H1 (cell line): ENCODE measurements around the gene PLSCR3. TPM values are rescaled to one million over a fixed set of nuclear protein-coding genes. Genes with fewer than 3 reads are reported as not detected.
A peak's percentile ranks its signal among the peaks of the same experiment; 100 is the strongest.

Experiments used
- ASH2L ChIP-seq: fragments of 200-600, 300-600 bp; sonication (generic); IDR thresholded peaks from one replicate; pipeline ENCODE4 v1.7.1; 2017; ENCODE audit warnings: low read length
- CBX5 ChIP-seq: fragments of 300-800, 300-1000 bp; sonication (generic); IDR thresholded peaks from 2 replicates; pipeline ENCODE4 v1.7.1; 2016; ENCODE audit warnings: antibody characterized with exemption, low read length, low read depth
- CHD1 ChIP-seq: IDR thresholded peaks from 2 replicates; pipeline ENCODE4 v1.6.1; 2012; ENCODE audit warnings: low read depth, low read length, improper control_type of control experiment
- CREB1 ChIP-seq: IDR thresholded peaks from 2 replicates; pipeline ENCODE4 v1.6.1; 2012; ENCODE audit warnings: inconsistent platforms
- CTBP2 ChIP-seq: IDR thresholded peaks from 2 replicates; pipeline ENCODE4 v1.7.0; 2011; ENCODE audit warnings: borderline replicate concordance, mild to moderate bottlenecking, moderate library complexity, mixed read lengths, low read length; ENCODE audit not compliant: insufficient read depth, insufficient read length
- CTCF ChIP-seq, 3 experiments: IDR thresholded peaks; 1 replicate in 2 of 3; 2 replicates in 1 of 3; pipeline versions ENCODE4 v1.5.1 to v1.6.1; 2011; ENCODE audit warnings: low read length in 3 of 3, mild to moderate bottlenecking in 3 of 3, inconsistent platforms in 2 of 3, low read depth in 1 of 3, moderate library complexity in 1 of 3; ENCODE audit not compliant: insufficient read depth in 1 of 3; ENCODE audit errors: control extremely low read depth in 1 of 3
- EZH2 ChIP-seq: fragments of 200-600 bp; sonication (generic); IDR thresholded peaks from 2 replicates; pipeline ENCODE4 v1.7.1; 2012; ENCODE audit warnings: low read depth, mild to moderate bottlenecking, moderate library complexity, low read length, inconsistent platforms; ENCODE audit not compliant: severe bottlenecking
- HDAC2 ChIP-seq, 2 experiments: fragments of 300-600 bp in 1 of 2; sonication (generic) in 1 of 2; IDR thresholded peaks; 2 replicates each; pipeline ENCODE4 v1.6.1; 2011 to 2012; ENCODE audit warnings: low read depth in 2 of 2, low read length in 2 of 2, mild to moderate bottlenecking in 2 of 2, moderate library complexity in 2 of 2, borderline replicate concordance in 1 of 2, inconsistent platforms in 1 of 2
- JUN ChIP-seq: IDR thresholded peaks from 2 replicates; pipeline ENCODE4 v1.6.1; 2011; ENCODE audit warnings: low read depth, mild to moderate bottlenecking, improper control_type of control experiment, low read length
- MAX ChIP-seq: IDR thresholded peaks from 2 replicates; pipeline ENCODE4 v1.6.1; 2012; ENCODE audit warnings: inconsistent platforms
- PHF8 ChIP-seq: fragments of 200-600 bp; sonication (generic); conservative IDR thresholded peaks from 2 replicates; pipeline ENCODE4 v1.7.1; 2012; ENCODE audit warnings: low read depth, mild to moderate bottlenecking, inconsistent platforms, low read length, moderate library complexity
- POLR2A ChIP-seq, 2 experiments: IDR thresholded peaks; 1 replicate in 1 of 2; 2 replicates in 1 of 2; pipeline ENCODE4 v1.6.1; 2011; ENCODE audit warnings: low read depth in 2 of 2, low read length in 2 of 2, mild to moderate bottlenecking in 2 of 2; ENCODE audit errors: control extremely low read depth in 1 of 2
- POU5F1 ChIP-seq: IDR thresholded peaks from 2 replicates; pipeline ENCODE4 v1.6.1; 2011; ENCODE audit warnings: low read depth, mild to moderate bottlenecking, low read length, moderate library complexity
- RAD21 ChIP-seq, 2 experiments: IDR thresholded peaks in 1 of 2; conservative IDR thresholded peaks in 1 of 2; 2 replicates each; pipeline ENCODE4 v1.6.1; 2011; ENCODE audit warnings: low read depth in 2 of 2, low read length in 2 of 2, improper control_type of control experiment in 1 of 2, inconsistent platforms in 1 of 2, mild to moderate bottlenecking in 1 of 2, moderate library complexity in 1 of 2
- RBBP5 ChIP-seq: IDR thresholded peaks from 2 replicates; pipeline ENCODE4 v1.7.1; 2012; ENCODE audit warnings: low read depth, mild to moderate bottlenecking, inconsistent platforms, low read length, moderate library complexity, borderline replicate concordance
- RFX5 ChIP-seq: IDR thresholded peaks from 2 replicates; pipeline ENCODE4 v1.6.1; 2011; ENCODE audit warnings: low read depth, low read length, improper control_type of control experiment, borderline replicate concordance
- RXRA ChIP-seq: IDR thresholded peaks from 2 replicates; pipeline ENCODE4 v1.6.1; 2011; ENCODE audit warnings: low read depth, mild to moderate bottlenecking, low read length, moderate library complexity; ENCODE audit not compliant: insufficient read depth
- SAP30 ChIP-seq: fragments of 300-600 bp; sonication (generic); IDR thresholded peaks from 2 replicates; pipeline ENCODE4 v1.7.1; 2012; ENCODE audit warnings: low read length, moderate library complexity, mild to moderate bottlenecking, inconsistent platforms; ENCODE audit not compliant: insufficient read depth, insufficient replicate concordance
- SUZ12 ChIP-seq: fragments of 200-600 bp; sonication (generic); IDR thresholded peaks from 2 replicates; pipeline ENCODE4 v1.6.1; 2012; ENCODE audit warnings: mild to moderate bottlenecking, inconsistent platforms, low read length, moderate library complexity, mixed read lengths
- YY1 ChIP-seq: IDR thresholded peaks from 2 replicates; pipeline ENCODE4 v1.6.1; 2011; ENCODE audit warnings: low read depth, mild to moderate bottlenecking, low read length
- polyA plus RNA-seq, 7 experiments: library from polyadenylated mRNA; depleted of rRNA in 3 of 7; stranded (reverse) in 5 of 7; unstranded in 2 of 7; fragments of >200 nt in 5 of 7; fragments of 200-250 nt in 2 of 7; gene quantifications; 1 replicate in 5 of 7; 2 replicates in 1 of 7; 4 replicates in 1 of 7; pipeline versions ENCODE4 v1.2.1 to v1.2.3, GENCODE V29; 2011 to 2013; ENCODE audit warnings: missing spikeins in 2 of 7, mixed read lengths in 2 of 7
- total RNA-seq: library from RNA; stranded (reverse); fragmentation: NEBNext Ultra II Directional; extraction: Animal tissue kit (Norgen Biotek cat#: 25700); gene quantifications from 2 replicates; pipeline ENCODE4 v1.2.1, GENCODE V29; 2021

PLSCR3 gene
- total and polyA plus RNA-seq, 2 of the 8 experiments (the other 6 are each of a cell fraction or from before 2014, with no cell fraction given), result 36.1 to 38.7 TPM

GRCh38 chr17:7394452-7395191, at the start of gene PLSCR3 (continued):
- TF ChIP-seq HDAC2 (IDR thresholded peaks at IDR 0.05; ENCODE audit: borderline replicate concordance in 1 of 2, low read depth in 2 of 2, low read length in 2 of 2) (peak in 1 of 2 experiments; percentile 63; a peak in 1 of 4 replicates), RXRA (no peak), POLR2A (IDR thresholded peaks at IDR 0.05; ENCODE audit: control extremely low read depth in 1 of 2, low read depth in 2 of 2, low read length in 2 of 2) (peak in 1 of 2 experiments; percentile 62; a peak in 1 of 3 replicates), POU5F1 (no peak), CTBP2 (peak; percentile 65), MAX (peak; percentile 85), RBBP5 (no peak), YY1 (no peak), ASH2L (no peak), SUZ12 (no peak), SAP30 (peak; percentile 75), CREB1 (peak; percentile 49; the same call in 1 of the 2 replicates), CBX5 (no peak), RAD21 (IDR thresholded peaks at IDR 0.05 in 1 of 2, conservative IDR thresholded peaks at IDR 0.05 in 1 of 2; ENCODE audit: low read depth in 2 of 2, low read length in 2 of 2) (0 out of 4 replicates have a peak, but pooled peaks have one; percentile 11 to 26), CTCF (IDR thresholded peaks at IDR 0.05; ENCODE audit: control extremely low read depth in 1 of 3, insufficient read depth in 1 of 3, low read depth in 1 of 3, low read length in 3 of 3) (peak; percentile 40 to 57 (median 52)), EZH2 (no peak), RFX5 (no peak), JUN (no peak), CHD1 (no peak), PHF8 (peak; percentile 27; the same call in 1 of the 2 replicates)
